ENCODE results near the gene HIP1.

DNA sequence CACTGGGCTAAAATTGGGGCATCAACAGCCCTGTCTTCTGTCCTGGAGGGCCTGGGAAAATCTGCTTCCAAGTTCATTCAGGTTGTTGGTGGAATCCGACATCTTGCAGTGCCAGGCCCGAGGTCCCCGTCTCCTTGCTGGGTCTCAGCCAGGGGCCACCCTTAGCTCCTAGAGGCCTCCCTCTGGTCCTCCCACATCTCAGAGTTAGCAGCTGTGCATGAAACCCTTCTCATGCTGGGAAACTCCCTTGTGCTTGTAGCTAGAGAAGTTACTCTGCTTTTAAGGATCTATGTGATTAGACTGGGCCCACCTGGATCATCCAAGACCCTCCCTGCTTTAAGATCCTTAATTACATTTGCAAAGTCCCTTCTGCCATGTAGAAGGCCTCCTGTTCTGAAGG, 15.3 kb downstream of the HIP1 start:
- TF ChIP-seq, protein P1, sequence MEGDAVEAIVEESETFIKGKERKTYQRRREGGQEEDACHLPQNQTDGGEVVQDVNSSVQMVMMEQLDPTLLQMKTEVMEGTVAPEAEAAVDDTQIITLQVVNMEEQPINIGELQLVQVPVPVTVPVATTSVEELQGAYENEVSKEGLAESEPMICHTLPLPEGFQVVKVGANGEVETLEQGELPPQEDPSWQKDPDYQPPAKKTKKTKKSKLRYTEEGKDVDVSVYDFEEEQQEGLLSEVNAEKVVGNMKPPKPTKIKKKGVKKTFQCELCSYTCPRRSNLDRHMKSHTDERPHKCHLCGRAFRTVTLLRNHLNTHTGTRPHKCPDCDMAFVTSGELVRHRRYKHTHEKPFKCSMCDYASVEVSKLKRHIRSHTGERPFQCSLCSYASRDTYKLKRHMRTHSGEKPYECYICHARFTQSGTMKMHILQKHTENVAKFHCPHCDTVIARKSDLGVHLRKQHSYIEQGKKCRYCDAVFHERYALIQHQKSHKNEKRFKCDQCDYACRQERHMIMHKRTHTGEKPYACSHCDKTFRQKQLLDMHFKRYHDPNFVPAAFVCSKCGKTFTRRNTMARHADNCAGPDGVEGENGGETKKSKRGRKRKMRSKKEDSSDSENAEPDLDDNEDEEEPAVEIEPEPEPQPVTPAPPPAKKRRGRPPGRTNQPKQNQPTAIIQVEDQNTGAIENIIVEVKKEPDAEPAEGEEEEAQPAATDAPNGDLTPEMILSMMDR (IDR thresholded peaks at IDR 0.05; ENCODE audit: insufficient read depth, low read depth, low read length), result no peak
- no peak for TF ChIP-seq EZH2 (IDR thresholded peaks at IDR 0.05; ENCODE audit: insufficient read depth, low read length)

All from astrocyte (in vitro differentiated cells and primary cell).